Right lobe of liver (tissue), 6 donors: ENCODE measurements around the gene BACH2. TPM values are rescaled to one million over a fixed set of nuclear protein-coding genes. Genes with fewer than 3 reads are reported as not detected.
A peak's percentile ranks its signal among the peaks of the same experiment; 100 is the strongest.
"Not testable (repeated sequence)": the region's sequence is repeated elsewhere in the genome, so short reads cannot be mapped to it uniquely, and the experiment has no call there.

Experiments
- ATAC-seq, 4 donors: fragments of 200-7000 bp; cut with Tn5 transposase; one replicate each; pipeline ENCODE4 v1.9.1; 2020; ENCODE audit warnings: mild to moderate bottlenecking in 4 of 4, moderate library complexity in 4 of 4
- DNase-seq, 3 donors: peaks; one replicate each; pipeline ENCODE4 v3.0.0-alpha.2; 2020
- H3K27ac ChIP-seq, 3 donors: fragments of 200-600 bp; one replicate each; pipeline ENCODE4 v1.8.0; 2022
- H3K27me3 ChIP-seq, 2 donors: fragments of 200-600 bp; one replicate each; pipeline ENCODE4 v1.8.0; 2022
- H3K36me3 ChIP-seq, 4 donors: fragments of 200-600 bp; sonication (generic) in 1 of 4; one replicate each; pipeline versions ENCODE4 v1.5.1 to v1.8.0; 2017 to 2022; ENCODE audit warnings: control low read depth in 1 of 4
- H3K4me1 ChIP-seq, 4 donors: fragments of 200-600 bp; sonication (generic) in 1 of 4; one replicate each; pipeline versions ENCODE4 v1.5.1 to v1.8.0; 2017 to 2022; ENCODE audit warnings: control low read depth in 1 of 4
- H3K4me3 ChIP-seq, 3 donors: fragments of 200-600 bp; one replicate each; pipeline ENCODE4 v1.8.0; 2022
- H3K9me3 ChIP-seq, 4 donors: fragments of 200-600 bp; sonication (generic) in 1 of 4; one replicate each; pipeline versions ENCODE4 v1.5.1 to v1.8.0; 2017 to 2022; ENCODE audit warnings: control low read depth in 1 of 4
- POLR2A ChIP-seq: fragments of 450-650 bp; IDR thresholded peaks from one replicate; pipeline ENCODE4 v1.6.1; 2017; ENCODE audit warnings: antibody characterized with exemption, mild to moderate bottlenecking
- WGBS: methylation state at CpG from one replicate; pipeline ENCODE4 v1.1.6; 2018; ENCODE audit warnings: low coverage, low lambda C conversion rate; ENCODE audit not compliant: insufficient coverage; ENCODE audit errors: missing lambda C conversion rate; 5-methylcytosine and 5-hydroxymethylcytosine counted together
- intact Hi-C, 2 donors: fragments of 100-400 bp; cut with DNase I; formaldehyde crosslinking; loops; one replicate each; pipeline versions ENCODE4 v1.11.2 to v1.14.1; 2022
- total RNA-seq, 6 experiments: library from RNA; depleted of rRNA in 2 of 6; stranded (reverse); fragments of >200 nt in 2 of 6; fragmentation: NEBNext Ultra II Directional in 3 of 6; extraction: Animal tissue kit (Norgen Biotek cat#: 25700) in 3 of 6; gene quantifications; one replicate each; pipeline versions ENCODE4 v1.1.0 to v1.2.4, GENCODE V29; 2016 to 2023
- TF ChIP-seq, protein P1 (sequence below), 4 donors: fragments of 200-600 bp in 3 of 4; fragments of 450-650 bp in 1 of 4; IDR thresholded peaks; one replicate each; pipeline versions ENCODE4 v1.5.1 to v1.8.0; 2016 to 2022; ENCODE audit warnings: antibody characterized with exemption in 4 of 4, mild to moderate bottlenecking in 2 of 4
- donor health status: DM: no; HTN: yes; CAD: no.
- donor health status: DM: no; HTN: no; CAD: no.
- donor health status: DM: no; HTN: no; CAD: no.
- donor health status: DM: no; HTN: yes; CAD: no.
- donor health status: DM: no; HTN: yes; CAD: no.

Gene BACH2
- total RNA-seq, 6 experiments from 2014 or later, result 2.6 to 12.6 (median 3.1) TPM

DNA sequence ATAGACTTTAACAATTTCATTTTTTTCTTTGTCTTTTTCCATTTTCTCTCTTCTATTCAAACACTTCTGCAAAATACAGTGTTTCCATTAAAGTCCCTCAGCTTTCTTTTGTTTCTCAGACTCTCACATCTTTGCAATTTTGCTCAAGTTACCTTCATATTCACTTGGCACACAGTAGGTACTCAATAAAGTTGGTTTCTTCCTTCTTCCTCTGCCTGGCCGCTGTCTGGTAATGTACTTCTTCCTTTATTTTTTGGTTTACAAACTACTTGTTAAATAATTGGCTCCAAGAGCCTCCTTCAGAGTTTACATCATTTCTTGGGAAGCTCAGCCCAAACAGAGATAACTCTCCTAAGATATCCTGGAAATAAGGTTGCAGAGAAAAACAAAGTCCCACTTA lies 321.3 kb downstream of the BACH2 start:
- 64% methylated on average over 1 of the region's 1 CpG for WGBS
- ATAC-seq (no peak), DNase-seq (no peak)
- no peaks in the 10 kb centered on the region for H3K27me3 ChIP-seq
- H3K4me1 ChIP-seq, result no peaks in the 10 kb centered on the region
- no peaks in the 10 kb centered on the region for H3K36me3 ChIP-seq
- intact Hi-C loops, result loop anchor here in 1 of 2 donors (10.0 kb wide), 1 partner anchor 419 kb away; no protein-coding TSS in a partner anchor
- TF ChIP-seq POLR2A, result no peak
- TF ChIP-seq, protein P1, sequence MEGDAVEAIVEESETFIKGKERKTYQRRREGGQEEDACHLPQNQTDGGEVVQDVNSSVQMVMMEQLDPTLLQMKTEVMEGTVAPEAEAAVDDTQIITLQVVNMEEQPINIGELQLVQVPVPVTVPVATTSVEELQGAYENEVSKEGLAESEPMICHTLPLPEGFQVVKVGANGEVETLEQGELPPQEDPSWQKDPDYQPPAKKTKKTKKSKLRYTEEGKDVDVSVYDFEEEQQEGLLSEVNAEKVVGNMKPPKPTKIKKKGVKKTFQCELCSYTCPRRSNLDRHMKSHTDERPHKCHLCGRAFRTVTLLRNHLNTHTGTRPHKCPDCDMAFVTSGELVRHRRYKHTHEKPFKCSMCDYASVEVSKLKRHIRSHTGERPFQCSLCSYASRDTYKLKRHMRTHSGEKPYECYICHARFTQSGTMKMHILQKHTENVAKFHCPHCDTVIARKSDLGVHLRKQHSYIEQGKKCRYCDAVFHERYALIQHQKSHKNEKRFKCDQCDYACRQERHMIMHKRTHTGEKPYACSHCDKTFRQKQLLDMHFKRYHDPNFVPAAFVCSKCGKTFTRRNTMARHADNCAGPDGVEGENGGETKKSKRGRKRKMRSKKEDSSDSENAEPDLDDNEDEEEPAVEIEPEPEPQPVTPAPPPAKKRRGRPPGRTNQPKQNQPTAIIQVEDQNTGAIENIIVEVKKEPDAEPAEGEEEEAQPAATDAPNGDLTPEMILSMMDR (IDR thresholded peaks at IDR 0.05), result no peak
- no peak overlapping the region for H3K4me3 ChIP-seq
- H3K27ac ChIP-seq, result no peak overlapping the region
- no peaks in the 10 kb centered on the region for H3K9me3 ChIP-seq

DNA sequence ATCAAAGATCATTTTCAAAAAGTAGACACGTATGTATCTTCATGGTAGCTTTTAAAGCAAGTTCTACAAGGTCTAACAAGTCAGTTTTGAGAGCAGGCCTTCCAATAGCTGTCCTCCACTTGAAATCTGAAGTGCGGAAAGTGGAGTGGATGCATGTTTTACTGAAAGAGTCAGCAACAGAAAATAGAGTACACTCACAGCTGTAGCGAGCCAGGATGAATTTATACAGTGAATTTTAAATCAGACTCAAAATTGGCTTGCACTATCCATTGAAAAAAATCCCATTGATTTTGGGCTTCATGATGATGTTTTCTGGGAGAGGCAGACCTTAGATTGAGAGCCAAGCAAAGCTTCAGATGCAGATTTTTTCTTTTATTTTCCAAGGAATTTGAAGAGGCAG lies 321.8 kb downstream of the BACH2 start:
- no peak for TF ChIP-seq POLR2A
- TF ChIP-seq, protein P1 (IDR thresholded peaks at IDR 0.05), result no peak
- H3K4me1 ChIP-seq, result no peaks in the 10 kb centered on the region
- DNase-seq (no peak), ATAC-seq (no peak)
- H3K27ac ChIP-seq, result no peak overlapping the region
- H3K27me3 ChIP-seq, result no peaks in the 10 kb centered on the region
- WGBS, result 87% methylated on average over 3 of the region's 3 CpGs
- no peak overlapping the region for H3K4me3 ChIP-seq
- intact Hi-C loops, result loop anchor here in 1 of 2 donors (10.0 kb wide), 1 partner anchor 420 kb away; no protein-coding TSS in a partner anchor
- H3K9me3 ChIP-seq, result no peaks in the 10 kb centered on the region
- H3K36me3 ChIP-seq, result no peaks in the 10 kb centered on the region

DNA sequence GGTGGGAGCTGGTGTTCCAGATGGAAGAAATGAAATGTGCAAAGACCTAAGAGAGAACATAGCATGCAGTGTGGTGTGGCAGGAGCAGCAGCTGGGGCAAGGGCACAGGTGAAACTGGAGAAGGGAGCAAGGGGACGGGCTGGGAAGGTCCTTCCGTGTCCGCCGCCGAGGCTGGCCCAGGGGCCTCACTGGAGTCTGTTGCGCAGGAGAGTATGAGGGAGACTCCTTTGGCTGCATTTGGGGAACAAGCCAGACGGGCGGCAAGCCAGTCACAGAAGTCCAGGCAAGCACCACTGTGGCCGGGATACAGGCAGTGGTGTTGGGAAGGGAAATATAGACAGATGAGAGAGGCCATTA lies 324.6 kb downstream of the BACH2 start:
- Histone ChIP-seq H3K4me3 (no peak overlapping the region), H3K9me3 (no peaks in the 10 kb centered on the region), H3K27ac (no peak overlapping the region), H3K4me1 (no peaks in the 10 kb centered on the region), H3K27me3 (no peaks in the 10 kb centered on the region), H3K36me3 (no peaks in the 10 kb centered on the region)
- intact Hi-C loops, result loop anchor here in 1 of 2 donors (10.0 kb wide), 1 partner anchor 423 kb away; no protein-coding TSS in a partner anchor
- 83% methylated on average over 4 of the region's 9 CpGs for WGBS
- TF ChIP-seq, protein P1 (IDR thresholded peaks at IDR 0.05), result no peak
- TF ChIP-seq POLR2A, result no peak
- DNase-seq, result no peak
- ATAC-seq, result no peak

DNA sequence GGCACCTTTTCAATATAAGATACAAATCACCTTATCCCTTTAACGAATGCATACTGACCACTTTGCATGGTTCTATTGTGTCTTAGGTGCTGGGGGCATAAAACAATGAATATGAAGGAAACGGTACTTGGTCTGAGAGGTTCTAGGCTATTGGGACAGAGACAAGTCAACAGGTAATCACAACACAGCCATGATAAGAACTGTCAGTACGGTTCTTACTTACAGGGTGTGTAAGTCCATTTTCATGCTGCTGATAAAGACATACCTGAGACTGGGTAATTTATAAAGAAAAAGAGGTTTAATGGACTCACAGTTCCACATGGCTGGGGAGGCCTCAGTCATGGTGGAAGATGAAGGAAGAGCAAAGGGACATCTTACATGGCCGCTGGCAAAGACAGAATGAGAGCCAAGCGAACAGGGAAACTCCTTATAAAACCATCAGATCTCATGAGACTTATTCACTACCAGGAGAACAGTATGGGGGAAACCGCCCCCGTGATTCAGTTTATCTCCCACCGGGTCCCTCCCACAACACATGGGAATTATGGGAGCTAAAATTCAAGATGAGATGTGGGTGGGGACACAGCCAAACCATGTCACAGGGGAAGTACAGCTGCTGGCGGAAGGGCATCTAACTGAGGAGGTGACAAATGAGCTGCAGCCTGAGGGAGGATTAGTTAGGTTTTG lies 325.2 kb downstream of the BACH2 start:
- not testable (repeated sequence) for H3K27me3 ChIP-seq, H3K4me3 ChIP-seq, H3K4me1 ChIP-seq, H3K36me3 ChIP-seq, DNase-seq, H3K9me3 ChIP-seq, H3K27ac ChIP-seq, ATAC-seq
- WGBS, result 88% methylated on average over 9 of the region's 9 CpGs
- intact Hi-C loops, result loop anchor here in 1 of 2 donors (10.0 kb wide), 1 partner anchor 423 kb away; no protein-coding TSS in a partner anchor

DNA sequence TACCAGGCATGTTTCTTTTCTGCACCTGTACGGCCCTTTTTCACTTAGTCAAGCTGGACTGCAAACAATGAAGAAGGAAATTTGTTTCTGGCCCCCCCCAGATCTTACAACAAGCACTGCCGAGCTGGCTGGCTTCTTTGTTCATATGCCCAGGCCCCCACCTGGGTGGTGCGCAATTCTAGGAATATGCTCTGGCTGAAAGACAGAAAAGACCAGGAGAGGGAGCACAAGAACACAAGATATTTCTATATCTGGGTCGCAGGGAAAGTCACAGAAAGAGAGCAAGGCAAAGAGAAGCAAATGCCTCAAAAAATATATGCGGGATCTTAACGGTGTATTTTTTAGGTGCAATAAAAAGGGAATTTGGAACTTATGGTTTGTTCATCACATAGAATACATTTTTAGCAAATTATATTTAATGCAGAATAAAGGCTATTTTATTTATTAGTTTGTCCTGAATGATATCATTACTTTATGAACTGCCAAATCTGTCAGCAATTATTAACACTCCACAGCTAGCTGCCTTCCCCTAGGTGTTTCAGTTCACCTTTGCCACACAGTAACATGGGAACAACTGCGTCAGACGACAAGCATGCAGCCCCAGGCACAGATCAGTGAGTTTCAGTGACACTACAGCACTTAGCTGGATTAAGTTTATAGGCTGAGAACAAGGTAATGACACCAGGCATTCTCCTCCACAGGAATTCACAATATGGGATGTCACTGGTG lies 325.9 kb downstream of the BACH2 start:
- no peak for TF ChIP-seq POLR2A
- TF ChIP-seq, protein P1 (IDR thresholded peaks at IDR 0.05), result peak; percentile 37 to 50 (median 48)

More for the DNA sequence above, 325.9 kb downstream of the BACH2 start:
- WGBS, result 34% methylated on average over 8 of the region's 8 CpGs
- no peaks in the 10 kb centered on the region for H3K4me1 ChIP-seq
- intact Hi-C loops, result loop anchor here in 1 of 2 donors (10.0 kb wide), 1 partner anchor 424 kb away; no protein-coding TSS in a partner anchor
- no peaks in the 10 kb centered on the region for H3K27me3 ChIP-seq
- no peak overlapping the region for H3K27ac ChIP-seq
- ATAC-seq (peak; percentile 67 to 85 (median 70)), DNase-seq (no peak)
- H3K9me3 ChIP-seq, result no peaks in the 10 kb centered on the region
- no peak overlapping the region for H3K4me3 ChIP-seq
- no peaks in the 10 kb centered on the region for H3K36me3 ChIP-seq
